Measurements from ENCODE around the gene TJP1. TPM values are rescaled to one million over a fixed set of nuclear protein-coding genes. Genes with fewer than 3 reads are reported as not detected.
"Not testable (repeated sequence)": the region's sequence is repeated elsewhere in the genome, so short reads cannot be mapped to it uniquely, and the experiment has no call there.

Gene TJP1
- total RNA-seq, 1 experiment from 2014 or later: 67.0 TPM

- peaks cover 5% of the 10 kb centered on the region; the same call in 1 of the 2 replicates for H4K20me1 ChIP-seq (ENCODE audit: low read length)
- H3K36me3 ChIP-seq (ENCODE audit: low read depth, low read length): peaks cover 52% of the 10 kb centered on the region
- intact Hi-C loops (cut with micrococcal nuclease): no loop called here
- peaks cover 9% of the 10 kb centered on the region; the same call in 1 of the 2 replicates for H3K79me2 ChIP-seq (ENCODE audit: low read length)
- POLR2A ChIA-PET (ENCODE audit: unreplicated experiment): no interaction called here
- no peaks in the 10 kb centered on the region for H3K27me3 ChIP-seq (ENCODE audit: low read length)
- H3K9me2 ChIP-seq (replicated peaks; ENCODE audit: low read length): no peaks in the 10 kb centered on the region
- ATAC-seq (no peak), DNase-seq (no peak)
- H3K4me3 ChIP-seq (ENCODE audit: low read length): no peak overlapping the region
- no TSS peak for BruUV-seq (replicated peaks)
- no peak overlapping the region for H2AFZ ChIP-seq (ENCODE audit: low read length)
- H3K4me1 ChIP-seq (ENCODE audit: insufficient read depth, low read length): no peaks in the 10 kb centered on the region
- H3K27ac ChIP-seq (ENCODE audit: low read length): no peak overlapping the region
- CTCF ChIA-PET: no interaction called here
- H3K9ac ChIP-seq (ENCODE audit: low read length): no peak overlapping the region
- no peaks in the 10 kb centered on the region for H3K9me3 ChIP-seq (ENCODE audit: low read length)
- H3F3A ChIP-seq (ENCODE audit: low read length, unreplicated experiment): no peaks in the 10 kb centered on the region
- TF ChIP-seq EZH2phosphoT487 (IDR thresholded peaks at IDR 0.05; ENCODE audit: borderline replicate concordance, low read length): no peak
- no peak for TF ChIP-seq CTCF (conservative IDR thresholded peaks at IDR 0.05; ENCODE audit: low read depth, low read length)
- no peak for TF ChIP-seq EZH2 (IDR thresholded peaks at IDR 0.05; ENCODE audit: low read length, unreplicated experiment)
- no peak overlapping the region for H3K4me2 ChIP-seq (ENCODE audit: low read length)
Measured at GRCh38 chr15:29756358-29757267, 65.7 kb downstream of the TJP1 start.

GRCh38 chr15:29754009-29754408 is 68.3 kb downstream of the TJP1 start:
- H3K9me3 ChIP-seq (ENCODE audit: low read length); H2AFZ ChIP-seq (ENCODE audit: low read length); intact Hi-C loops (cut with micrococcal nuclease); DNase-seq; POLR2A ChIA-PET (ENCODE audit: unreplicated experiment); H3K4me2 ChIP-seq (ENCODE audit: low read length); H4K20me1 ChIP-seq (ENCODE audit: low read length); H3K27me3 ChIP-seq (ENCODE audit: low read length); ATAC-seq; H3K27ac ChIP-seq (ENCODE audit: low read length); H3K9ac ChIP-seq (ENCODE audit: low read length); H3K9me2 ChIP-seq (replicated peaks; ENCODE audit: low read length); H3K4me3 ChIP-seq (ENCODE audit: low read length); H3K4me1 ChIP-seq (ENCODE audit: insufficient read depth, low read length); H3K79me2 ChIP-seq (ENCODE audit: low read length); CTCF ChIA-PET; BruUV-seq (replicated peaks); H3F3A ChIP-seq (ENCODE audit: low read length, unreplicated experiment): not testable (repeated sequence)
- peaks cover 32% of the 10 kb centered on the region for H3K36me3 ChIP-seq (ENCODE audit: low read depth, low read length)

GRCh38 chr15:29753506-29753905 is 68.8 kb downstream of the TJP1 start:
- DNase-seq (no peak), ATAC-seq (no peak)
- no peaks in the 10 kb centered on the region for H3K9me2 ChIP-seq (replicated peaks; ENCODE audit: low read length)
- no peak overlapping the region for H3K27ac ChIP-seq (ENCODE audit: low read length)
- H3K4me3 ChIP-seq (ENCODE audit: low read length): no peak overlapping the region
- ChIA-PET POLR2A (ENCODE audit: unreplicated experiment) (no interaction called here), CTCF (no interaction called here)
- peaks cover 27% of the 10 kb centered on the region for H3K36me3 ChIP-seq (ENCODE audit: low read depth, low read length)
- H2AFZ ChIP-seq (ENCODE audit: low read length): no peak overlapping the region
- H3K27me3 ChIP-seq (ENCODE audit: low read length): no peaks in the 10 kb centered on the region
- BruUV-seq (replicated peaks): no TSS peak
- intact Hi-C loops (cut with micrococcal nuclease): no loop called here
- H3K79me2 ChIP-seq (ENCODE audit: low read length): peaks cover 9% of the 10 kb centered on the region; the same call in 1 of the 2 replicates
- peaks cover 5% of the 10 kb centered on the region; the same call in 1 of the 2 replicates for H4K20me1 ChIP-seq (ENCODE audit: low read length)
- no peaks in the 10 kb centered on the region for H3F3A ChIP-seq (ENCODE audit: low read length, unreplicated experiment)
- no peaks in the 10 kb centered on the region for H3K9me3 ChIP-seq (ENCODE audit: low read length)
- H3K4me1 ChIP-seq (ENCODE audit: insufficient read depth, low read length): no peaks in the 10 kb centered on the region
- no peak overlapping the region for H3K4me2 ChIP-seq (ENCODE audit: low read length)
- no peak overlapping the region for H3K9ac ChIP-seq (ENCODE audit: low read length)
- TF ChIP-seq EZH2 (IDR thresholded peaks at IDR 0.05; ENCODE audit: low read length, unreplicated experiment): no peak
- no peak for TF ChIP-seq CTCF (conservative IDR thresholded peaks at IDR 0.05; ENCODE audit: low read depth, low read length)
- no peak for TF ChIP-seq EZH2phosphoT487 (IDR thresholded peaks at IDR 0.05; ENCODE audit: borderline replicate concordance, low read length)

Measured in PC-3 (cell line).